H9 (cell line): ENCODE results near the gene FAM149B1. TPM values are rescaled to one million over a fixed set of nuclear protein-coding genes. Genes with fewer than 3 reads are reported as not detected.

Experiments used
- DNase-seq: peaks from one replicate; pipeline ENCODE4 v3.0.0-alpha.2; 2017
- H2AFZ ChIP-seq: one replicate; pipeline ENCODE4 v1.6.1; 2013; ENCODE audit warnings: mild to moderate bottlenecking, low read length, control low read depth, moderate library complexity
- H2AK5ac ChIP-seq: 2 replicates; pipeline ENCODE4 v1.6.1; 2013; ENCODE audit warnings: low read length, control low read depth, mixed read lengths; ENCODE audit not compliant: insufficient read length
- H2BK120ac ChIP-seq: one replicate; pipeline ENCODE4 v1.6.1; 2013; ENCODE audit warnings: low read depth, mild to moderate bottlenecking, low read length, control low read depth, inconsistent platforms; ENCODE audit not compliant: poor library complexity, severe bottlenecking
- H2BK12ac ChIP-seq: 2 replicates; pipeline ENCODE4 v1.6.1; 2013; ENCODE audit warnings: low read length, control low read depth, mixed read lengths, low read depth; ENCODE audit not compliant: insufficient read length
- H2BK15ac ChIP-seq: 2 replicates; pipeline ENCODE4 v1.6.1; 2013; ENCODE audit warnings: low read depth, low read length, control low read depth
- H2BK20ac ChIP-seq: one replicate; pipeline ENCODE4 v1.6.1; 2013; ENCODE audit warnings: low read depth, mild to moderate bottlenecking, low read length, control low read depth, inconsistent platforms; ENCODE audit not compliant: poor library complexity, severe bottlenecking
- H2BK5ac ChIP-seq: 2 replicates; pipeline ENCODE4 v1.6.1; 2013; ENCODE audit warnings: low read length, control low read depth, mixed read lengths; ENCODE audit not compliant: insufficient read length
- H3K14ac ChIP-seq: 2 replicates; pipeline ENCODE4 v1.6.1; 2013; ENCODE audit warnings: low read length, control low read depth; ENCODE audit not compliant: insufficient read depth
- H3K18ac ChIP-seq: 2 replicates; pipeline ENCODE4 v1.6.1; 2013; ENCODE audit warnings: low read depth, mild to moderate bottlenecking, mixed read lengths, low read length, control low read depth; ENCODE audit not compliant: insufficient read length
- H3K23ac ChIP-seq: 2 replicates; pipeline ENCODE4 v1.6.1; 2013; ENCODE audit warnings: low read length, control low read depth, mixed read lengths, low read depth; ENCODE audit not compliant: insufficient read length
- H3K23me2 ChIP-seq: 2 replicates; pipeline ENCODE4 v1.6.1; 2013; ENCODE audit warnings: low read depth, mild to moderate bottlenecking, mixed read lengths, low read length, control low read depth; ENCODE audit not compliant: insufficient read length, poor library complexity, severe bottlenecking
- H3K27ac ChIP-seq: 2 replicates; pipeline ENCODE4 v1.5.1; 2013; ENCODE audit warnings: low read length, control low read depth, mixed read lengths, low read depth; ENCODE audit not compliant: insufficient read length
- H3K27me3 ChIP-seq: 2 replicates; pipeline ENCODE4 v1.6.1; 2013; ENCODE audit warnings: low read length, control low read depth, inconsistent platforms; ENCODE audit not compliant: insufficient read depth
- H3K4ac ChIP-seq: 2 replicates; pipeline ENCODE4 v1.6.1; 2013; ENCODE audit warnings: low read depth, mild to moderate bottlenecking, control low read depth, inconsistent platforms, low read length, moderate library complexity
- H3K4me1 ChIP-seq: 2 replicates; pipeline ENCODE4 v1.6.1; 2013; ENCODE audit warnings: low read length, control low read depth, inconsistent platforms; ENCODE audit not compliant: insufficient read depth
- H3K4me2 ChIP-seq: 2 replicates; pipeline ENCODE4 v1.6.1; 2013; ENCODE audit warnings: low read length, control low read depth, mixed read lengths; ENCODE audit not compliant: insufficient read length, insufficient read depth
- H3K56ac ChIP-seq: 2 replicates; pipeline ENCODE4 v1.6.1; 2013; ENCODE audit warnings: low read depth, mild to moderate bottlenecking, mixed read lengths, low read length, control low read depth; ENCODE audit not compliant: insufficient read length
- H3K79me1 ChIP-seq: 2 replicates; pipeline ENCODE4 v1.6.1; 2013; ENCODE audit warnings: low read depth, mild to moderate bottlenecking, moderate library complexity, low read length, control low read depth, inconsistent platforms; ENCODE audit not compliant: insufficient read depth, poor library complexity, severe bottlenecking
- H3K79me2 ChIP-seq: 2 replicates; pipeline ENCODE4 v1.6.1; 2013; ENCODE audit warnings: low read length, control low read depth, inconsistent platforms; ENCODE audit not compliant: insufficient read depth
- H3K9ac ChIP-seq: 2 replicates; pipeline ENCODE4 v1.6.1; 2013; ENCODE audit warnings: low read length, control low read depth, mixed read lengths; ENCODE audit not compliant: insufficient read length; ENCODE audit errors: extremely low read depth
- H3K9me3 ChIP-seq: one replicate; pipeline ENCODE4 v1.6.1; 2013; ENCODE audit warnings: low read depth, low read length, inconsistent platforms; ENCODE audit not compliant: control insufficient read depth
- H3T11ph ChIP-seq: one replicate; pipeline ENCODE4 v1.6.1; 2013; ENCODE audit warnings: mild to moderate bottlenecking, low read length, control low read depth, inconsistent platforms
- H4K20me1 ChIP-seq: one replicate; pipeline ENCODE4 v1.6.1; 2013; ENCODE audit not compliant: control insufficient read depth, insufficient read length, insufficient read depth
- H4K5ac ChIP-seq: 2 replicates; pipeline ENCODE4 v1.6.1; 2013; ENCODE audit warnings: low read depth, mild to moderate bottlenecking, mixed read lengths, low read length, control low read depth; ENCODE audit not compliant: insufficient read length
- H4K8ac ChIP-seq: replicated peaks from 2 replicates; pipeline ENCODE4 v1.6.1; 2013; ENCODE audit warnings: low read length, control low read depth, mixed read lengths, low read depth; ENCODE audit not compliant: insufficient read length
- H4K91ac ChIP-seq: 2 replicates; pipeline ENCODE4 v1.6.1; 2013; ENCODE audit warnings: low read depth, mild to moderate bottlenecking, moderate library complexity, mixed read lengths, low read length, control low read depth; ENCODE audit not compliant: insufficient read length
- H3K27ac Mint-ChIP-seq, 3 experiments: 2 replicates in 2 of 3; 3 replicates in 1 of 3; pipeline ENCODE4 v1.8.0; 2020 to 2021; ENCODE audit warnings: mixed read lengths in 3 of 3, mild to moderate bottlenecking in 1 of 3, moderate library complexity in 1 of 3
- H3K27me3 Mint-ChIP-seq: 2 replicates; pipeline ENCODE4 v1.8.0; 2021; ENCODE audit warnings: low read depth, mild to moderate bottlenecking, moderate library complexity, mixed read lengths
- H3K36me3 Mint-ChIP-seq, 3 experiments: 2 replicates in 2 of 3; 3 replicates in 1 of 3; pipeline ENCODE4 v1.8.0; 2020 to 2021; ENCODE audit warnings: low read depth in 3 of 3, mixed read lengths in 3 of 3; ENCODE audit not compliant: insufficient read depth in 1 of 3
- H3K4me1 Mint-ChIP-seq, 2 experiments: 2 replicates each; pipeline ENCODE4 v1.8.0; 2020; ENCODE audit warnings: mixed read lengths in 2 of 2
- H3K4me3 Mint-ChIP-seq, 2 experiments: 2 replicates in 1 of 2; 3 replicates in 1 of 2; pipeline ENCODE4 v1.8.0; 2020 to 2021; ENCODE audit warnings: mild to moderate bottlenecking in 2 of 2, mixed read lengths in 2 of 2, moderate library complexity in 1 of 2
- H3K9me3 Mint-ChIP-seq, 2 experiments: 2 replicates in 1 of 2; 3 replicates in 1 of 2; pipeline ENCODE4 v1.8.0; 2020; ENCODE audit warnings: mild to moderate bottlenecking in 2 of 2, mixed read lengths in 2 of 2, moderate library complexity in 1 of 2
- WGBS: extraction: QIAGEN DNeasy Blood & Tissue Kit; methylation state at CpG from one replicate; pipeline ENCODE4 v1.1.7; 2013; ENCODE audit warnings: missing lambda C conversion rate, low lambda C conversion rate, mixed read lengths; ENCODE audit not compliant: insufficient read length; ENCODE audit errors: extremely low coverage; 5-methylcytosine and 5-hydroxymethylcytosine counted together
- total RNA-seq: library from RNA; stranded (reverse); gene quantifications from 2 replicates; pipeline ENCODE4 v1.2.1, GENCODE V29; 2021
- TF ChIP-seq, protein P1 (sequence below): fragments of 200-600 bp; sonication (generic); conservative IDR thresholded peaks from 3 replicates; pipeline ENCODE4 v1.8.0; 2021; ENCODE audit warnings: antibody characterized with exemption, mild to moderate bottlenecking

FAM149B1 gene
- total RNA-seq, 1 experiment from 2014 or later: 17.9 TPM

DNA sequence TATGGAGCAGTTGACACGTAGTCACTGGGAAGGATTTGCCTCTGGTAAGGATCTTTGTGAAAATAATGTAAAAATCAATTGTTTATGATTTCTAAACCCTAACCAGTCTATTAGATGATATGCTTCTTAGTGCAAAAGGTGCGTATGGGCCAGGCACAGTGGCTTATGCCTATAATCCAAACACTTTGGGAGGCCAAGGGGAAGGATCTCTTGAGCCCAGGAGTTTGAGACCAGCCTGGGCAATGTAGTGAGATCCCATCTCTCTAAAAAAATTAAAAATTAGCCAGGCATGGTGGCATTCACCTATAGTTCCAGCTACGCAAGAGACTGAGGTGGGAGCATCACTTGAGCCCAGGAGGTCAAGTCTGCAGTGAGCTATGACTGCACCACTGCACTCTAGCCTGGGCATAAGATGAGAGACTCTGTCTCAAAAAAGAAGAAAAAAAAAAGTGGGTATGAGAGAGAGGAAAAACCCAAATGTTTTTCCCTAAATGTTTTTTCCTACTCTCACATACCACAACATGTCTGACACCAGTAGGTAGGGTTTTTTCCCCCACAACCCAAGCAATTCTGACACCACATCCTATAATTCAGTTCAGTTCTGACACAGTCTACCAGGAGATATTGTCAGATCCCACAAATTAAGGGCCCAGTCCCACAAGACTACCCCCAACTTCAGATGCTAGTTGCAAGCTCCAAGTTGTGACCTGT lies 42.6 kb downstream of the FAM149B1 start:
- Mint-ChIP-seq H3K9me3 (peaks cover 18 to 22% of the 10 kb centered on the region in 2 experiments), H3K4me1 (no peaks in the 10 kb centered on the region), H3K27ac (no peak overlapping the region), H3K4me3 (no peak overlapping the region), H3K36me3 (peaks cover 18 to 32% (median 31%) of the 10 kb centered on the region in 3 experiments), H3K27me3 (no peaks in the 10 kb centered on the region; the same call in 1 of the 2 replicates)
- Histone ChIP-seq H2BK120ac (no peak overlapping the region), H3K4me2 (no peak overlapping the region), H2AK5ac (no peak overlapping the region), H2BK5ac (no peak overlapping the region), H3K23ac (no peak overlapping the region), H4K8ac (no peak overlapping the region), H3K56ac (no peak overlapping the region), H3K27me3 (no peaks in the 10 kb centered on the region), H3K4ac (no peak overlapping the region), H2BK12ac (no peak overlapping the region), H3K4me1 (no peaks in the 10 kb centered on the region), H3K27ac (no peak overlapping the region), H3K9ac (no peak overlapping the region), H3K18ac (no peak overlapping the region), H3K9me3 (peaks cover 11% of the 10 kb centered on the region), H3K14ac (no peak overlapping the region), H4K5ac (no peak overlapping the region), H2BK15ac (no peak overlapping the region), H3T11ph (no peak overlapping the region), H3K23me2 (no peaks in the 10 kb centered on the region), H2BK20ac (no peak overlapping the region), H4K20me1 (no peaks in the 10 kb centered on the region), H3K79me2 (no peaks in the 10 kb centered on the region), H3K79me1 (no peaks in the 10 kb centered on the region), H4K91ac (no peak overlapping the region), H2AFZ (no peak overlapping the region)
- TF ChIP-seq, protein P1, sequence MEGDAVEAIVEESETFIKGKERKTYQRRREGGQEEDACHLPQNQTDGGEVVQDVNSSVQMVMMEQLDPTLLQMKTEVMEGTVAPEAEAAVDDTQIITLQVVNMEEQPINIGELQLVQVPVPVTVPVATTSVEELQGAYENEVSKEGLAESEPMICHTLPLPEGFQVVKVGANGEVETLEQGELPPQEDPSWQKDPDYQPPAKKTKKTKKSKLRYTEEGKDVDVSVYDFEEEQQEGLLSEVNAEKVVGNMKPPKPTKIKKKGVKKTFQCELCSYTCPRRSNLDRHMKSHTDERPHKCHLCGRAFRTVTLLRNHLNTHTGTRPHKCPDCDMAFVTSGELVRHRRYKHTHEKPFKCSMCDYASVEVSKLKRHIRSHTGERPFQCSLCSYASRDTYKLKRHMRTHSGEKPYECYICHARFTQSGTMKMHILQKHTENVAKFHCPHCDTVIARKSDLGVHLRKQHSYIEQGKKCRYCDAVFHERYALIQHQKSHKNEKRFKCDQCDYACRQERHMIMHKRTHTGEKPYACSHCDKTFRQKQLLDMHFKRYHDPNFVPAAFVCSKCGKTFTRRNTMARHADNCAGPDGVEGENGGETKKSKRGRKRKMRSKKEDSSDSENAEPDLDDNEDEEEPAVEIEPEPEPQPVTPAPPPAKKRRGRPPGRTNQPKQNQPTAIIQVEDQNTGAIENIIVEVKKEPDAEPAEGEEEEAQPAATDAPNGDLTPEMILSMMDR: no peak
- DNase-seq: no peak
- no CpG with 5 or more reads among the region's 3 CpGs for WGBS
